ENCODE data around the gene ADGRG1.

Gene ADGRG1

DNA sequence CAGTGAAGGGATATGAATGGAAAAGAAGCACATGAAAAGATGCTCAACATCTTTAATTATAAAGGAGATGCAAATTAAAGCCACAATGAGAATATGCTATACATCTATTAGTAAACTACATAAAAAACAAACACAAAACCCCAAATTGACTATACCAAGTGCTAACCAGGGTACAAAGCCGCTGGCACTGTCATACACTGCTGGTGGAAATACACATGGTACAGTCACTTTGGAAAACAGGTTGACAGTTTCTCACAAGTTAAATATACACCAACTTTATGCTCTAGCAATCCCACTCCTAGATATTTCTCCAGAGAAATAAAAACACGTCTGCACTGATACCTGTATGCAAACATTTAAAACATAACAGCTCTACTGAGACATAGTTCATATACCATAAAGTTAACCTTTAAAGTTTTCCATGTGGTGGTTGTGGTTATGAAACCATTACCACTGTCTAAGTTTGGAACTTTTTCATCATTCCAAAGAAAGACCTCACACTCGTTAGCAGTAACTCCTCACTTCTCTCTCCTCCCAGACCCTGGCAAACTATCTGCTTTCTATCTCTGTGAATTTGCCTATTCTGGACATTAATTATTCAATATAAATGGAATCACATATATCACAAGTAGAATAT lies 43.3 kb upstream of the ADGRG1 start:
- TF ChIP-seq ZNF692 (tag by site-specific recombination; IDR thresholded peaks at IDR 0.05): no peak
- TF ChIP-seq HOXC10 (CRISPR knock-in tag; IDR thresholded peaks at IDR 0.05): no peak
- TF ChIP-seq SP3 (tag by site-specific recombination; IDR thresholded peaks at IDR 0.05): no peak
- TF ChIP-seq ZSCAN30 (tag by site-specific recombination; IDR thresholded peaks at IDR 0.05): no peak
- no peak for TF ChIP-seq YY2 (tag by site-specific recombination; IDR thresholded peaks at IDR 0.05)
- no peak for TF ChIP-seq ZNF501 (tag by site-specific recombination; IDR thresholded peaks at IDR 0.05)
- no peak for TF ChIP-seq ZNF654 (tag by site-specific recombination; IDR thresholded peaks at IDR 0.05; ENCODE audit: low read depth)
- TF ChIP-seq KLF1 (tag by site-specific recombination; IDR thresholded peaks at IDR 0.05): no peak
- TF ChIP-seq REPIN1 (tag by site-specific recombination; IDR thresholded peaks at IDR 0.05; ENCODE audit: low read depth): no peak
- ChIA-PET POLR2A (interaction anchor here (1.0 kb wide), 1 partner anchor 244 kb away, joined by 4 read pairs; no protein-coding TSS in a partner anchor), CTCF (interaction anchor here (0.6 to 1.6 kb wide), 4 partner anchors 9 to 198 kb away, joined by 3 to 7 read pairs (median 4); no protein-coding TSS in a partner anchor)
- Histone ChIP-seq H3K27ac (ENCODE audit: extremely low read depth, low read depth, low read length) (no peak overlapping the region), H3K9me3 (ENCODE audit: control insufficient read depth, insufficient read depth, low read depth, low read length) (no peaks in the 10 kb centered on the region), H3K4me3 (ENCODE audit: low read depth, low read length) (no peak overlapping the region), H3K36me3 (ENCODE audit: control insufficient read depth in 2 of 2, insufficient read depth in 1 of 2, low read length in 2 of 2) (no peaks in the 10 kb centered on the region), H3K4me1 (ENCODE audit: control insufficient read depth, insufficient read depth, low read length) (no peaks in the 10 kb centered on the region)

DNA sequence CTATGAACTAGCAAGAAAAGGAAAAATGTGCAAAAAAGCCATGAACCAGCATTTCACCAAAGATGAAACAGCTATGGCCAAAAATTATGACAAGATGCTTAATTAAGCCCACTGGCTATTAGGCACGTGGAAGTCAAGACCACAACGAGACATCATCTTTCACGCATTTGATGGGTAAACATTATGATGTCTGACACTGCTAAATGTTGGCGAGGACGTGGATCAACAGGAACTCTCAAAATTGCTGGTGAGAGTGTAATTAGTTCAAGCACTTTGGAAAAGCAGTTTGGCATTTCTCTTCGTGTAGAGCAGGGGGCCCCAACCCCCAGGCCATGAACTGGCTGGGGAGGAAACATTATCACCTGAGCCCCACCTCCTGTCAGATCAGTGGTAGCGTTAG lies 39.6 kb upstream of the ADGRG1 start:
- POLR2A ChIA-PET: interaction anchor here (0.6 kb wide), 1 partner anchor 175 kb away, joined by 3 read pairs; no protein-coding TSS in a partner anchor
- CTCF ChIA-PET: interaction anchor here (0.7 kb wide), 1 partner anchor 170 kb away, joined by 4 read pairs; no protein-coding TSS in a partner anchor
- Histone ChIP-seq H3K27ac (ENCODE audit: extremely low read depth, low read depth, low read length) (no peak overlapping the region), H3K4me3 (ENCODE audit: low read depth, low read length) (no peak overlapping the region), H3K36me3 (ENCODE audit: control insufficient read depth in 2 of 2, insufficient read depth in 1 of 2, low read length in 2 of 2) (no peaks in the 10 kb centered on the region), H3K4me1 (ENCODE audit: control insufficient read depth, insufficient read depth, low read length) (no peaks in the 10 kb centered on the region), H3K9me3 (ENCODE audit: control insufficient read depth, insufficient read depth, low read depth, low read length) (no peaks in the 10 kb centered on the region)
- TF ChIP-seq ZFP37 (tag by site-specific recombination; IDR thresholded peaks at IDR 0.05) (no peak), ZSCAN18 (tag by site-specific recombination; IDR thresholded peaks at IDR 0.05) (no peak), KLF9 (tag by site-specific recombination; IDR thresholded peaks at IDR 0.05; ENCODE audit: low read depth) (no peak), ZNF624 (tag by site-specific recombination; IDR thresholded peaks at IDR 0.05) (no peak), KLF16 (tag by site-specific recombination; IDR thresholded peaks at IDR 0.05) (no peak), ZNF747 (tag by site-specific recombination; IDR thresholded peaks at IDR 0.05) (no peak), KLF17 (tag by site-specific recombination; IDR thresholded peaks at IDR 0.05) (no peak), ZIC2 (tag by site-specific recombination; IDR thresholded peaks at IDR 0.05) (no peak), ZNF639 (tag by site-specific recombination; IDR thresholded peaks at IDR 0.05) (no peak), MEIS1 (CRISPR knock-in tag; IDR thresholded peaks at IDR 0.05; ENCODE audit: borderline replicate concordance) (no peak), ZNF132 (tag by site-specific recombination; IDR thresholded peaks at IDR 0.05; ENCODE audit: borderline replicate concordance) (no peak), TRIM28 (IDR thresholded peaks at IDR 0.05; ENCODE audit: borderline replicate concordance, low read length) (no peak), ZNF501 (tag by site-specific recombination; IDR thresholded peaks at IDR 0.05) (no peak), ZNF521 (tag by site-specific recombination; IDR thresholded peaks at IDR 0.05) (no peak), ZNF776 (tag by site-specific recombination; IDR thresholded peaks at IDR 0.05; ENCODE audit: borderline replicate concordance) (no peak), ZNF184 (tag by site-specific recombination; IDR thresholded peaks at IDR 0.05) (no peak), BCL6B (tag by site-specific recombination; IDR thresholded peaks at IDR 0.05) (no peak)
- TF ChIP-seq, protein P1, sequence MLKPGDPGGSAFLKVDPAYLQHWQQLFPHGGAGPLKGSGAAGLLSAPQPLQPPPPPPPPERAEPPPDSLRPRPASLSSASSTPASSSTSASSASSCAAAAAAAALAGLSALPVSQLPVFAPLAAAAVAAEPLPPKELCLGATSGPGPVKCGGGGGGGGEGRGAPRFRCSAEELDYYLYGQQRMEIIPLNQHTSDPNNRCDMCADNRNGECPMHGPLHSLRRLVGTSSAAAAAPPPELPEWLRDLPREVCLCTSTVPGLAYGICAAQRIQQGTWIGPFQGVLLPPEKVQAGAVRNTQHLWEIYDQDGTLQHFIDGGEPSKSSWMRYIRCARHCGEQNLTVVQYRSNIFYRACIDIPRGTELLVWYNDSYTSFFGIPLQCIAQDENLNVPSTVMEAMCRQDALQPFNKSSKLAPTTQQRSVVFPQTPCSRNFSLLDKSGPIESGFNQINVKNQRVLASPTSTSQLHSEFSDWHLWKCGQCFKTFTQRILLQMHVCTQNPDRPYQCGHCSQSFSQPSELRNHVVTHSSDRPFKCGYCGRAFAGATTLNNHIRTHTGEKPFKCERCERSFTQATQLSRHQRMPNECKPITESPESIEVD (tag by site-specific recombination; IDR thresholded peaks at IDR 0.05): no peak
